Activated CD4-positive, alpha-beta T cell treated with anti-CD3 and anti-CD28 coated beads, Interleukin-2, amount 10 ng/mL, durations not matched to agents 24 days and 14 days (primary cell): ENCODE results near the gene RAD54L2. TPM values are rescaled to one million over a fixed set of nuclear protein-coding genes. Genes with fewer than 3 reads are reported as not detected.
"Not testable (repeated sequence)": the region's sequence is repeated elsewhere in the genome, so short reads cannot be mapped to it uniquely, and the experiment has no call there.

Experiments used
- DNase-seq: peaks from one replicate; pipeline ENCODE4 v3.0.0; 2022
- H3K27ac Mint-ChIP-seq: one replicate; pipeline ENCODE4 v1.8.0; 2022; ENCODE audit warnings: mild to moderate bottlenecking, mixed read lengths
- H3K27me3 Mint-ChIP-seq: one replicate; pipeline ENCODE4 v1.8.0; 2022; ENCODE audit warnings: mixed read lengths
- H3K36me3 Mint-ChIP-seq: one replicate; pipeline ENCODE4 v1.8.0; 2022; ENCODE audit warnings: low read depth, mild to moderate bottlenecking, mixed read lengths
- H3K4me1 Mint-ChIP-seq: one replicate; pipeline ENCODE4 v1.8.0; 2021; ENCODE audit warnings: mixed read lengths
- H3K4me3 Mint-ChIP-seq: one replicate; pipeline ENCODE4 v1.8.0; 2022; ENCODE audit warnings: mild to moderate bottlenecking, moderate library complexity, mixed read lengths
- H3K9me3 Mint-ChIP-seq: one replicate; pipeline ENCODE4 v1.8.0; 2021; ENCODE audit warnings: mixed read lengths
- intact Hi-C: fragments of 100-400 bp; cut with micrococcal nuclease; formaldehyde crosslinking; loops from one replicate; pipeline ENCODE4 v1.15.1; 2023
- total RNA-seq: library from RNA; stranded (reverse); gene quantifications from 2 replicates; pipeline ENCODE4 v1.2.3, GENCODE V29; 2022

The RAD54L2 gene
- total RNA-seq, 1 donor from 2014 or later: 43.0 TPM

GRCh38 chr3:51559411-51559888 is 20.9 kb downstream of the RAD54L2 start:
- Mint-ChIP-seq H3K36me3 (peaks cover 13% of the 10 kb centered on the region), H3K27ac (no peak overlapping the region), H3K27me3 (no peaks in the 10 kb centered on the region), H3K9me3 (no peaks in the 10 kb centered on the region), H3K4me3 (no peak overlapping the region), H3K4me1 (peaks cover 5% of the 10 kb centered on the region)
- DNase-seq: no peak
- intact Hi-C loops: no loop called here

GRCh38 chr3:51559961-51560360 is 21.4 kb downstream of the RAD54L2 start:
- no peak for DNase-seq
- no peak overlapping the region for H3K27ac Mint-ChIP-seq
- H3K4me3 Mint-ChIP-seq: no peak overlapping the region
- H3K4me1 Mint-ChIP-seq: peaks cover 5% of the 10 kb centered on the region
- peaks cover 13% of the 10 kb centered on the region for H3K36me3 Mint-ChIP-seq
- intact Hi-C loops: no loop called here
- H3K9me3 Mint-ChIP-seq: no peaks in the 10 kb centered on the region
- H3K27me3 Mint-ChIP-seq: no peaks in the 10 kb centered on the region

GRCh38 chr3:51562403-51562802 is 23.9 kb downstream of the RAD54L2 start:
- H3K4me3 Mint-ChIP-seq, H3K27me3 Mint-ChIP-seq, DNase-seq, intact Hi-C loops, H3K27ac Mint-ChIP-seq, H3K9me3 Mint-ChIP-seq: not testable (repeated sequence)
- Mint-ChIP-seq H3K4me1 (peaks cover 11% of the 10 kb centered on the region), H3K36me3 (peaks cover 17% of the 10 kb centered on the region)

GRCh38 chr3:51568036-51568435 is 29.5 kb downstream of the RAD54L2 start:
- no peak overlapping the region for H3K27ac Mint-ChIP-seq
- intact Hi-C loops: no loop called here

DNA sequence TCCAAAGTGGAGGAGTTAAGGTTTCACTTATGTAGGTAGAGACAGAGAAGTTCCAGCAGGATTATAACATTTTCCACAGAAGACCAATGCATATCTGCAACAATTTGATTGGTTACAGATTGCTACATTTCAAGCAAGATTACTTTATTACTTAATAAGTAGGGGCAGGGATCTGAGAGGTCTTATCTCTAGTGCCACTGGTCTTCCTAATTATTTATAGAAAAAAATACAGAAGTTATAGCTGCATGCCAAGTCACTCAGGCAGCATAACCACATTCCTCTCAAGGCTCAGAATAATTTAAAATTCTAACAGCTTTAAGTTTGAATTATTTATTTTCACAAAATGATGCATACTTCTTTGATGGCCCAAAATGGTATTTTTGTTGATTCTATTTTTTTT is 30.5 kb downstream of the RAD54L2 start:
- Mint-ChIP-seq H3K4me1 (peaks cover 8% of the 10 kb centered on the region), H3K27me3 (no peaks in the 10 kb centered on the region), H3K9me3 (no peaks in the 10 kb centered on the region), H3K4me3 (no peak overlapping the region), H3K27ac (no peak overlapping the region), H3K36me3 (peaks cover 22% of the 10 kb centered on the region)
- intact Hi-C loops: no loop called here
- DNase-seq: no peak

More at GRCh38 chr3:51568036-51568435, 29.5 kb downstream of the RAD54L2 start:
- Mint-ChIP-seq H3K4me1 (peaks cover 10% of the 10 kb centered on the region), H3K4me3 (no peak overlapping the region), H3K27me3 (no peaks in the 10 kb centered on the region), H3K9me3 (no peaks in the 10 kb centered on the region), H3K36me3 (peaks cover 15% of the 10 kb centered on the region)
- no peak for DNase-seq

DNA sequence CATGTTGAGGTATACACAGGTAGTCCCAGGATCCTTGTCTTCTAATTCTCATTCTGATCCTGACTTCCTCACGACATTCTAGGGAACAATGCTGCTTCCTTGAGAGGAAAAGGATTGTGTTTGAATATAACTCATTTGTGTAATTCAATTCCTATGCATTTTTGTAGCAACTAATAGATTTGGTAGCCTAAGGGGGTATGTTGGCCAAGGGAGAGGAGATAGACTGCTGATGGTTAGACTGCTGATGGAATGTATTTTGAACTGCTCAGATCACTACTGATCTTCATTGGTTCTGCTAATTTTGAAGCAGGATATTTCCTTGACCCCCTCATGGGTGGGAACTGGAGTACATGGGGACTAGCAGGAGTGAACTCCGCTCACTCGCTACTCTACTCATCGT is 39.7 kb downstream of the RAD54L2 start:
- Mint-ChIP-seq H3K9me3 (no peaks in the 10 kb centered on the region), H3K4me3 (no peak overlapping the region), H3K4me1 (peaks cover 5% of the 10 kb centered on the region), H3K27ac (no peak overlapping the region), H3K27me3 (no peaks in the 10 kb centered on the region), H3K36me3 (peaks cover 26% of the 10 kb centered on the region)
- intact Hi-C loops: no loop called here
- no peak for DNase-seq

DNA sequence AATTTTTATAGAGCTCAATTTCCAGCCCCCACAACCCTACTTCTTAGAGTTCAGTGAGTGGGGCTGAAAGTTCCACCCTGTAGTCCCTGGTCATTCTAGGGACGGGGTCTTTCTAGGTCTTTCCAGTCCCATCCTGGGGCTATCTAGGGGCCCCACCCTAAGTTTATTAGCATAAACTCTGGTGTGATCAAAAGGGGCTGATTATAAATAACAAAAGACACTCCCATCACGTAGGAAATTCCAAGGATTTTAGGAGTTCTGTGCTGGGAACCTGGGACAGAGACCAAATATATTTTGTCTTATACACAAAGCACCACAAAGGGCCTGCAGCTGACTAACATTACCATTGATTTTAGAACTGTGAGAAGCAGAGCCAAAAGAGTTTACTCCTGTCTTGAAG is 41.9 kb downstream of the RAD54L2 start:
- no peaks in the 10 kb centered on the region for H3K9me3 Mint-ChIP-seq
- H3K4me3 Mint-ChIP-seq: no peak overlapping the region
- no peaks in the 10 kb centered on the region for H3K27me3 Mint-ChIP-seq
- no peak for DNase-seq
- H3K27ac Mint-ChIP-seq: no peak overlapping the region
- H3K4me1 Mint-ChIP-seq: peaks cover 5% of the 10 kb centered on the region
- H3K36me3 Mint-ChIP-seq: peaks cover 8% of the 10 kb centered on the region
- intact Hi-C loops: no loop called here

GRCh38 chr3:51581524-51581923 is 43.0 kb downstream of the RAD54L2 start:
- no peak for DNase-seq
- no peak overlapping the region for H3K27ac Mint-ChIP-seq
- no peak overlapping the region for H3K4me3 Mint-ChIP-seq
- intact Hi-C loops: no loop called here
- H3K36me3 Mint-ChIP-seq: peaks cover 5% of the 10 kb centered on the region
- no peaks in the 10 kb centered on the region for H3K27me3 Mint-ChIP-seq
- H3K4me1 Mint-ChIP-seq: peaks cover 3% of the 10 kb centered on the region
- no peaks in the 10 kb centered on the region for H3K9me3 Mint-ChIP-seq

GRCh38 chr3:51585197-51585596 is 46.7 kb downstream of the RAD54L2 start:
- peaks cover 8% of the 10 kb centered on the region for H3K4me1 Mint-ChIP-seq
- no peak overlapping the region for H3K4me3 Mint-ChIP-seq
- H3K27me3 Mint-ChIP-seq: no peaks in the 10 kb centered on the region
- intact Hi-C loops: no loop called here
- H3K36me3 Mint-ChIP-seq: peaks cover 16% of the 10 kb centered on the region
- DNase-seq: no peak
- H3K27ac Mint-ChIP-seq: no peak overlapping the region
- H3K9me3 Mint-ChIP-seq: no peaks in the 10 kb centered on the region

DNA sequence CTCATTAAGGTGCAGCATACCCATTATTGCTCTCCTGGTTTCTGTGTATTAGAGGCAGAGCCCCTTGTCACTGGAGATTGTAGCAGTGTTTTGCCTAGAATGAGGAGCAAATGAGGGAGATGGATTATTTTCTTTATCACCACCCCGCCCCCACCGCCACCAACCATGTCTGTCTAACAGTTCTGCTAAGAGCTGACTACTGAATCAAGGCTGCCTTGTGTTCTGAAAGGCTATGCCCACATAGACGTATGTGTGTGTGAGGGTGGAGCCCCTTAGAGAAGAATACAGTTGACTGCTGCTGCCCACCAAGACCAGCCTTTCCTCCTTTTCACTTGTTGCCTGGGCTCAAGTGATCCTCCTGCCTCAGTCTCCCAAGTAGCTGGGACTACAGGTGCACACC is 47.4 kb downstream of the RAD54L2 start:
- Mint-ChIP-seq H3K36me3 (peaks cover 22% of the 10 kb centered on the region), H3K4me3 (no peak overlapping the region), H3K9me3 (no peaks in the 10 kb centered on the region), H3K4me1 (peaks cover 8% of the 10 kb centered on the region), H3K27me3 (no peaks in the 10 kb centered on the region), H3K27ac (no peak overlapping the region)
- intact Hi-C loops: no loop called here
- no peak for DNase-seq

Other genes starting within 250 kb of the RAD54L2 start
- gene MANF, start 153.4 kb upstream of the RAD54L2 start, total RNA-seq: 218 and 229 TPM in 2 replicates
- 37.7 and 38.3 TPM in 2 replicates for gene RBM15B, start 147.4 kb upstream of the RAD54L2 start, total RNA-seq
- gene DCAF1, start 38.7 kb upstream of the RAD54L2 start, total RNA-seq: 48.4 and 49.3 TPM in 2 replicates
- 45.6 and 47.0 TPM in 2 replicates for gene TEX264, start 132.5 kb downstream of the RAD54L2 start, total RNA-seq
- gene GRM2, start 168.3 kb downstream of the RAD54L2 start, total RNA-seq: 0.24 and 0.86 TPM in 2 replicates
- not detected in 2 replicates for gene IQCF6, start 240.5 kb downstream of the RAD54L2 start, total RNA-seq